ENCODE measurements around the gene WWC1. TPM values are rescaled to one million over a fixed set of nuclear protein-coding genes. Genes with fewer than 3 reads are reported as not detected.

WWC1 gene
- total and polyA plus RNA-seq, 9 of the 15 experiments (the other 6 are each of a cell fraction or from before 2014, with no cell fraction given), result under 0.01 to 0.54 (median 0.42) TPM; not detected in 6

DNA sequence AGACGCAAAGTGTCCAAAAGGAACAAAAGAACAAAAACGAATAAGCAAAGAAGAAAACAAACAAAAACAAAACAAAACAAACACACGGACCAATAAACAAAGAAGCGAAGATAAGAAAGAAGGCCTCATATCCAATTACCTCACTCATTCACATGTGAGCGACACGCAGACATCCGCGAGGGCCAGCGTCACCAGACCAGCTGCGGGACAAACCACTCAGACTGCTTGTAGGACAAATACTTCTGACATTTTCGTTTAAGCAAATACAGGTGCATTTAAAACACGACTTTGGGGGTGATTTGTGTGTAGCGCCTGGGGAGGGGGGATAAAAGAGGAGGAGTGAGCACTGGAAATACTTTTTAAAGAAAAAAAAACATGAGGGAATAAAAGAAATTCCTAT lies 28.3 kb upstream of the WWC1 start:
- FAIRE-seq, result no peak
- CTCF ChIA-PET (ENCODE audit: low intra/inter-chr PET ratio), result no interaction called here
- no peak overlapping the region for H2AFZ ChIP-seq (ENCODE audit: low read depth, low read length)
- H3K9me1 ChIP-seq (ENCODE audit: control insufficient read depth, insufficient read depth, low read length), result no peaks in the 10 kb centered on the region
- no peaks in the 10 kb centered on the region for H3K9me3 ChIP-seq (replicated peaks; ENCODE audit: control insufficient read depth, insufficient read depth, low read depth, low read length)
- POLR2A ChIA-PET, result interaction anchor here (0.6 kb wide), 1 partner anchor 350 kb away, joined by 4 read pairs; no protein-coding TSS in a partner anchor
- no peak for DNase-seq (ENCODE audit: extremely low read depth in 1 of 4, low spot score in 3 of 4)
- H3K4me1 ChIP-seq (replicated peaks in 1 of 2; ENCODE audit: control insufficient read depth in 2 of 2, insufficient read depth in 2 of 2, low read length in 2 of 2), result no peaks in the 10 kb centered on the region
- intact Hi-C loops (cut with micrococcal nuclease), result loop anchor here (10.0 kb wide), 1 partner anchor 162 kb away; no protein-coding TSS in a partner anchor
- WGBS (ENCODE audit: insufficient coverage, low coverage, missing lambda C conversion rate), result 10% methylated on average over 11 of the region's 13 CpGs
- 0 out of 2 replicates have a peak, but pooled peaks cover 8% of the 10 kb centered on the region for H4K20me1 ChIP-seq (replicated peaks; ENCODE audit: control insufficient read depth, insufficient read depth, low read length)
- BruUV-seq (replicated peaks), result no TSS peak
- H3K4me2 ChIP-seq (ENCODE audit: insufficient read depth, low read length), result no peak overlapping the region
- H3K9ac ChIP-seq (ENCODE audit: insufficient read depth in 1 of 2, low read depth in 2 of 2, low read length in 2 of 2), result no peak overlapping the region
- ATAC-seq, result no peak
- in situ Hi-C loops (cut with MboI), result loop anchor here (25.0 kb wide), 1 partner anchor 399 kb away; no protein-coding TSS in a partner anchor
- no peak overlapping the region for H3K27ac ChIP-seq (ENCODE audit: extremely low read depth, low read depth, low read length)
- H3K4me3 ChIP-seq, result no peak overlapping the region
- H3K36me3 ChIP-seq (ENCODE audit: control insufficient read depth, insufficient read depth, low read length), result no peaks in the 10 kb centered on the region
- H3K79me2 ChIP-seq (ENCODE audit: control insufficient read depth, insufficient read depth, low read length), result no peaks in the 10 kb centered on the region
- peaks cover 2 to 33% of the 10 kb centered on the region in 2 experiments; a peak in 4 of 5 replicates for H3K27me3 ChIP-seq (ENCODE audit: control insufficient read depth in 2 of 2, insufficient read depth in 2 of 2, low read length in 2 of 2)
- TF ChIP-seq KLF1 (tag; IDR thresholded peaks at IDR 0.05), result no peak
- TF ChIP-seq, protein P1, sequence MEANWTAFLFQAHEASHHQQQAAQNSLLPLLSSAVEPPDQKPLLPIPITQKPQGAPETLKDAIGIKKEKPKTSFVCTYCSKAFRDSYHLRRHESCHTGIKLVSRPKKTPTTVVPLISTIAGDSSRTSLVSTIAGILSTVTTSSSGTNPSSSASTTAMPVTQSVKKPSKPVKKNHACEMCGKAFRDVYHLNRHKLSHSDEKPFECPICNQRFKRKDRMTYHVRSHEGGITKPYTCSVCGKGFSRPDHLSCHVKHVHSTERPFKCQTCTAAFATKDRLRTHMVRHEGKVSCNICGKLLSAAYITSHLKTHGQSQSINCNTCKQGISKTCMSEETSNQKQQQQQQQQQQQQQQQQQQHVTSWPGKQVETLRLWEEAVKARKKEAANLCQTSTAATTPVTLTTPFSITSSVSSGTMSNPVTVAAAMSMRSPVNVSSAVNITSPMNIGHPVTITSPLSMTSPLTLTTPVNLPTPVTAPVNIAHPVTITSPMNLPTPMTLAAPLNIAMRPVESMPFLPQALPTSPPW (CRISPR knock-in tag; IDR thresholded peaks at IDR 0.05), result no peak
- TF ChIP-seq, protein P2, sequence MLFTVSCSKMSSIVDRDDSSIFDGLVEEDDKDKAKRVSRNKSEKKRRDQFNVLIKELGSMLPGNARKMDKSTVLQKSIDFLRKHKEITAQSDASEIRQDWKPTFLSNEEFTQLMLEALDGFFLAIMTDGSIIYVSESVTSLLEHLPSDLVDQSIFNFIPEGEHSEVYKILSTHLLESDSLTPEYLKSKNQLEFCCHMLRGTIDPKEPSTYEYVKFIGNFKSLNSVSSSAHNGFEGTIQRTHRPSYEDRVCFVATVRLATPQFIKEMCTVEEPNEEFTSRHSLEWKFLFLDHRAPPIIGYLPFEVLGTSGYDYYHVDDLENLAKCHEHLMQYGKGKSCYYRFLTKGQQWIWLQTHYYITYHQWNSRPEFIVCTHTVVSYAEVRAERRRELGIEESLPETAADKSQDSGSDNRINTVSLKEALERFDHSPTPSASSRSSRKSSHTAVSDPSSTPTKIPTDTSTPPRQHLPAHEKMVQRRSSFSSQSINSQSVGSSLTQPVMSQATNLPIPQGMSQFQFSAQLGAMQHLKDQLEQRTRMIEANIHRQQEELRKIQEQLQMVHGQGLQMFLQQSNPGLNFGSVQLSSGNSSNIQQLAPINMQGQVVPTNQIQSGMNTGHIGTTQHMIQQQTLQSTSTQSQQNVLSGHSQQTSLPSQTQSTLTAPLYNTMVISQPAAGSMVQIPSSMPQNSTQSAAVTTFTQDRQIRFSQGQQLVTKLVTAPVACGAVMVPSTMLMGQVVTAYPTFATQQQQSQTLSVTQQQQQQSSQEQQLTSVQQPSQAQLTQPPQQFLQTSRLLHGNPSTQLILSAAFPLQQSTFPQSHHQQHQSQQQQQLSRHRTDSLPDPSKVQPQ (CRISPR knock-in tag; IDR thresholded peaks at IDR 0.05; ENCODE audit: borderline replicate concordance), result no peak
- TF ChIP-seq TEAD4 (IDR thresholded peaks at IDR 0.05; ENCODE audit: low read length), result no peak
- TF ChIP-seq TEAD4 (CRISPR knock-in tag; IDR thresholded peaks at IDR 0.05; ENCODE audit: borderline replicate concordance), result no peak
- TF ChIP-seq, protein P3, sequence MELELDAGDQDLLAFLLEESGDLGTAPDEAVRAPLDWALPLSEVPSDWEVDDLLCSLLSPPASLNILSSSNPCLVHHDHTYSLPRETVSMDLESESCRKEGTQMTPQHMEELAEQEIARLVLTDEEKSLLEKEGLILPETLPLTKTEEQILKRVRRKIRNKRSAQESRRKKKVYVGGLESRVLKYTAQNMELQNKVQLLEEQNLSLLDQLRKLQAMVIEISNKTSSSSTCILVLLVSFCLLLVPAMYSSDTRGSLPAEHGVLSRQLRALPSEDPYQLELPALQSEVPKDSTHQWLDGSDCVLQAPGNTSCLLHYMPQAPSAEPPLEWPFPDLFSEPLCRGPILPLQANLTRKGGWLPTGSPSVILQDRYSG (tag; conservative IDR thresholded peaks at IDR 0.05; ENCODE audit: low read depth), result no peak
- no peak for TF ChIP-seq HEY1 (CRISPR knock-in tag; IDR thresholded peaks at IDR 0.05; ENCODE audit: borderline replicate concordance)
- no peak for TF ChIP-seq SIRT6 (IDR thresholded peaks at IDR 0.05; ENCODE audit: low read depth, low read length)
- TF ChIP-seq ZNF175 (CRISPR knock-in tag; IDR thresholded peaks at IDR 0.05; ENCODE audit: low read depth), result no peak
- TF ChIP-seq DACH1 (IDR thresholded peaks at IDR 0.05; ENCODE audit: partially characterized antibody), result no peak
- no peak for TF ChIP-seq CHD4 (IDR thresholded peaks at IDR 0.05; ENCODE audit: insufficient read depth, insufficient replicate concordance, low read depth, low read length, poor library complexity, severe bottlenecking)
- no peak for TF ChIP-seq ZNF57 (CRISPR knock-in tag; IDR thresholded peaks at IDR 0.05)
- TF ChIP-seq DMBX1 (CRISPR knock-in tag; IDR thresholded peaks at IDR 0.05; ENCODE audit: borderline replicate concordance), result no peak
- TF ChIP-seq ZNF584 (CRISPR knock-in tag; IDR thresholded peaks at IDR 0.05; ENCODE audit: low read depth), result no peak
- TF ChIP-seq ZNF143 (CRISPR knock-in tag; IDR thresholded peaks at IDR 0.05), result no peak
- TF ChIP-seq MXI1 (IDR thresholded peaks at IDR 0.05; ENCODE audit: low read depth, low read length), result no peak
- TF ChIP-seq ZFX (CRISPR knock-in tag; IDR thresholded peaks at IDR 0.05), result no peak

All from K562 (cell line).